H1 (cell line): ENCODE results near the gene TBX15. TPM values are rescaled to one million over a fixed set of nuclear protein-coding genes. Genes with fewer than 3 reads are reported as not detected.

Experiments used
- CTCF ChIA-PET: fragments of 300-600 bp; sonication (Branson Sonifier 250); formaldehyde crosslinking; loops from one replicate; lab custom pipeline; 2021; ENCODE audit not compliant: partially characterized antibody; lab: Charles Lee
- POLR2A ChIA-PET: fragments of 300-600 bp; sonication (Branson Sonifier 250); formaldehyde crosslinking; loops from one replicate; lab custom pipeline; 2021; ENCODE audit warnings: inconsistent platforms; ENCODE audit not compliant: partially characterized antibody; lab: Charles Lee
- DNase-seq, 2 experiments: peaks; one replicate each; pipeline versions ENCODE4 v3.0.0 to v3.0.0-alpha.2; 2010 to 2022; ENCODE audit warnings: low spot score in 2 of 2, low read depth in 1 of 2, mixed read lengths in 1 of 2
- FAIRE-seq: peaks from 2 replicates; lab custom pipeline; 2011; peaks lifted over from hg19 to GRCh38; lab: Jason Lieb, UNC
- H2AFZ ChIP-seq: 2 replicates; pipeline ENCODE4 v1.8.1; 2012; ENCODE audit warnings: low read length, inconsistent platforms
- H2AK5ac ChIP-seq: 2 replicates; pipeline ENCODE4 v1.6.1; 2013; ENCODE audit warnings: low read depth, low read length
- H2BK120ac ChIP-seq: replicated peaks from 2 replicates; pipeline ENCODE3; 2013; ENCODE audit warnings: low read depth, low read length, inconsistent platforms
- H2BK12ac ChIP-seq: 2 replicates; pipeline ENCODE4 v1.6.1; 2013; ENCODE audit warnings: low read depth, low read length
- H2BK15ac ChIP-seq: 2 replicates; pipeline ENCODE4 v1.6.1; 2013; ENCODE audit warnings: low read length
- H2BK20ac ChIP-seq: 2 replicates; pipeline ENCODE4 v1.6.1; 2013; ENCODE audit warnings: low read length
- H2BK5ac ChIP-seq: 2 replicates; pipeline ENCODE4 v1.6.1; 2013; ENCODE audit warnings: low read depth, low read length
- H3K14ac ChIP-seq: 2 replicates; pipeline ENCODE4 v1.6.1; 2013; ENCODE audit warnings: inconsistent platforms; ENCODE audit not compliant: insufficient read length
- H3K18ac ChIP-seq: 2 replicates; pipeline ENCODE4 v1.6.1; 2013; ENCODE audit warnings: low read length; ENCODE audit errors: extremely low read depth
- H3K23ac ChIP-seq: 2 replicates; pipeline ENCODE4 v1.6.1; 2013; ENCODE audit warnings: inconsistent platforms; ENCODE audit not compliant: insufficient read length
- H3K23me2 ChIP-seq: 2 replicates; pipeline ENCODE4 v1.6.1; 2013; ENCODE audit warnings: low read depth, low read length
- H3K27ac ChIP-seq: 2 replicates; pipeline ENCODE4 v1.6.1; 2011; ENCODE audit warnings: low read depth, low read length, inconsistent platforms
- H3K27me3 ChIP-seq, 4 experiments: replicated peaks in 1 of 4; 1 replicate in 1 of 4; 2 replicates in 3 of 4; pipeline versions ENCODE4 v1.6.1 to v1.8.1; 2011 to 2013; ENCODE audit warnings: low read length in 3 of 4, mild to moderate bottlenecking in 3 of 4, inconsistent platforms in 2 of 4, mixed read lengths in 2 of 4, moderate library complexity in 1 of 4; ENCODE audit not compliant: control insufficient read depth in 3 of 4, insufficient read depth in 3 of 4; ENCODE audit errors: extremely low read depth in 1 of 4
- H3K36me3 ChIP-seq, 4 experiments: 2 replicates each; pipeline versions ENCODE4 v1.6.1 to v1.8.1; 2011 to 2013; ENCODE audit warnings: mild to moderate bottlenecking in 4 of 4, low read length in 3 of 4, moderate library complexity in 2 of 4, control low read depth in 1 of 4, inconsistent platforms in 1 of 4; ENCODE audit not compliant: insufficient read depth in 4 of 4, control insufficient read depth in 2 of 4
- H3K4ac ChIP-seq: replicated peaks from 2 replicates; pipeline ENCODE3; 2013; ENCODE audit warnings: low read length, low read depth, mixed read lengths, inconsistent platforms; ENCODE audit not compliant: insufficient read length
- H3K4me1 ChIP-seq, 4 experiments: replicated peaks in 1 of 4; 1 replicate in 1 of 4; 2 replicates in 3 of 4; pipeline versions ENCODE4 v1.6.1 to v1.8.1; 2011 to 2013; ENCODE audit warnings: low read length in 3 of 4, inconsistent platforms in 2 of 4, mixed read lengths in 1 of 4; ENCODE audit not compliant: insufficient read depth in 4 of 4, control insufficient read depth in 3 of 4
- H3K4me2 ChIP-seq, 2 experiments: 2 replicates each; pipeline versions ENCODE4 v1.6.1 to v1.8.1; 2011 to 2013; ENCODE audit warnings: low read depth in 2 of 2, low read length in 2 of 2, control low read depth in 1 of 2, inconsistent platforms in 1 of 2, mild to moderate bottlenecking in 1 of 2; ENCODE audit not compliant: insufficient read depth in 1 of 2
- H3K4me3 ChIP-seq, 4 experiments: fragments of 200-600, 300-600 bp in 1 of 4; sonication (generic), shearing (Covaris generic), sonication (Bioruptor Twin) in 1 of 4; 2 replicates each; pipeline versions ENCODE4 v1.5.1 to v1.8.1; 2011 to 2016; ENCODE audit warnings: low read length in 4 of 4, low read depth in 3 of 4, control low read depth in 2 of 4, inconsistent platforms in 2 of 4, mild to moderate bottlenecking in 2 of 4, mixed read lengths in 1 of 4, moderate library complexity in 1 of 4; ENCODE audit not compliant: insufficient read depth in 2 of 4; ENCODE audit errors: extremely low read depth in 1 of 4
- H3K56ac ChIP-seq: replicated peaks from 2 replicates; pipeline ENCODE3; 2013; ENCODE audit warnings: low read depth, mild to moderate bottlenecking, mixed read lengths, low read length, inconsistent platforms; ENCODE audit not compliant: insufficient read length
- H3K79me1 ChIP-seq: 2 replicates; pipeline ENCODE4 v1.6.1; 2013; ENCODE audit warnings: low read depth, low read length, control low read depth
- H3K79me2 ChIP-seq, 2 experiments: 2 replicates each; pipeline versions ENCODE4 v1.6.1 to v1.8.1; 2012 to 2013; ENCODE audit warnings: low read length in 2 of 2, mild to moderate bottlenecking in 2 of 2, inconsistent platforms in 1 of 2; ENCODE audit not compliant: insufficient read depth in 2 of 2, control insufficient read depth in 1 of 2
- H3K9ac ChIP-seq, 4 experiments: replicated peaks in 1 of 4; 1 replicate in 1 of 4; 2 replicates in 3 of 4; pipeline versions ENCODE4 v1.6.1 to v1.8.1; 2011 to 2013; ENCODE audit warnings: low read depth in 3 of 4, low read length in 3 of 4, control low read depth in 2 of 4, mild to moderate bottlenecking in 2 of 4, moderate library complexity in 2 of 4, inconsistent platforms in 1 of 4; ENCODE audit errors: extremely low read depth in 1 of 4
- H3K9me3 ChIP-seq, 2 experiments: 2 replicates each; pipeline versions ENCODE4 v1.6.1 to v1.8.1; 2012 to 2013; ENCODE audit warnings: mild to moderate bottlenecking in 2 of 2, moderate library complexity in 2 of 2, control low read depth in 1 of 2, inconsistent platforms in 1 of 2, low read depth in 1 of 2, low read length in 1 of 2, mixed read lengths in 1 of 2; ENCODE audit not compliant: insufficient read depth in 2 of 2
- H4K20me1 ChIP-seq, 2 experiments: replicated peaks in 1 of 2; 2 replicates each; pipeline versions ENCODE3 to v1.8.1; 2011 to 2013; ENCODE audit warnings: inconsistent platforms in 2 of 2, low read length in 2 of 2, mild to moderate bottlenecking in 1 of 2; ENCODE audit not compliant: insufficient read depth in 2 of 2, control insufficient read depth in 1 of 2
- H4K5ac ChIP-seq: 2 replicates; pipeline ENCODE4 v1.6.1; 2013; ENCODE audit warnings: low read length, low read depth, mixed read lengths, inconsistent platforms; ENCODE audit not compliant: insufficient read length
- H4K8ac ChIP-seq: 2 replicates; pipeline ENCODE4 v1.8.0; 2013; ENCODE audit warnings: mild to moderate bottlenecking, moderate library complexity, low read length, inconsistent platforms; ENCODE audit not compliant: insufficient read depth; ENCODE audit errors: extremely low read depth
- H4K91ac ChIP-seq: replicated peaks from 2 replicates; pipeline ENCODE3; 2013; ENCODE audit warnings: low read length, mixed read lengths, inconsistent platforms; ENCODE audit not compliant: insufficient read length
- CBX8 ChIP-seq: fragments of 300-800, 300-1000 bp; sonication (generic); IDR thresholded peaks from 2 replicates; pipeline ENCODE4 v1.7.1; 2016; ENCODE audit warnings: low read depth, low read length, borderline replicate concordance
- KDM1A ChIP-seq: fragments of 200-600, 300-600 bp; sonication (generic); IDR thresholded peaks from 2 replicates; pipeline ENCODE4 v1.7.1; 2016; ENCODE audit warnings: mild to moderate bottlenecking, low read length, borderline replicate concordance
- RFX5 ChIP-seq: IDR thresholded peaks from 2 replicates; pipeline ENCODE4 v1.6.1; 2011; ENCODE audit warnings: low read depth, low read length, improper control_type of control experiment, borderline replicate concordance
- RNF2 ChIP-seq: fragments of 200-900, 300-1000 bp; sonication (generic); IDR thresholded peaks from 2 replicates; pipeline ENCODE4 v1.7.1; 2016; ENCODE audit warnings: borderline replicate concordance, low read depth, mild to moderate bottlenecking, antibody characterized with exemption, low read length; ENCODE audit not compliant: poor library complexity, severe bottlenecking; ENCODE audit errors: missing control alignments
- SP1 ChIP-seq: IDR thresholded peaks from 2 replicates; pipeline ENCODE4 v1.6.1; 2011; ENCODE audit warnings: low read depth, low read length
- WGBS, 2 experiments: shearing (Covaris generic) in 1 of 2; methylation state at CpG; one replicate each; pipeline versions ENCODE4 v1.1.6 to v1.1.7; 2013 to 2015; ENCODE audit warnings: low lambda C conversion rate in 2 of 2, mixed read lengths in 2 of 2, inconsistent platforms in 1 of 2, low coverage in 1 of 2, missing lambda C conversion rate in 1 of 2; ENCODE audit not compliant: insufficient replicate concordance in 2 of 2, insufficient coverage in 1 of 2, insufficient read length in 1 of 2; ENCODE audit errors: extremely low coverage in 1 of 2, missing lambda C conversion rate in 1 of 2; 5-methylcytosine and 5-hydroxymethylcytosine counted together
- polyA plus RNA-seq, 7 experiments: library from polyadenylated mRNA; depleted of rRNA in 3 of 7; stranded (reverse) in 5 of 7; unstranded in 2 of 7; fragments of >200 nt in 5 of 7; fragments of 200-250 nt in 2 of 7; gene quantifications; 1 replicate in 5 of 7; 2 replicates in 1 of 7; 4 replicates in 1 of 7; pipeline versions ENCODE4 v1.2.1 to v1.2.3, GENCODE V29; 2011 to 2013; ENCODE audit warnings: missing spikeins in 2 of 7, mixed read lengths in 2 of 7
- total RNA-seq: library from RNA; stranded (reverse); fragmentation: NEBNext Ultra II Directional; extraction: Animal tissue kit (Norgen Biotek cat#: 25700); gene quantifications from 2 replicates; pipeline ENCODE4 v1.2.1, GENCODE V29; 2021
- TF ChIP-seq, protein P1 (sequence below), 3 experiments: IDR thresholded peaks; 1 replicate in 2 of 3; 2 replicates in 1 of 3; pipeline versions ENCODE4 v1.5.1 to v1.6.1; 2011; ENCODE audit warnings: low read length in 3 of 3, mild to moderate bottlenecking in 3 of 3, inconsistent platforms in 2 of 3, low read depth in 1 of 3, moderate library complexity in 1 of 3; ENCODE audit not compliant: insufficient read depth in 1 of 3; ENCODE audit errors: control extremely low read depth in 1 of 3
- TF ChIP-seq, protein P2 (sequence below): IDR thresholded peaks from 2 replicates; pipeline ENCODE4 v1.6.1; 2011; ENCODE audit warnings: low read depth, mild to moderate bottlenecking, low read length; ENCODE audit not compliant: insufficient read depth

Gene TBX15
- total and polyA plus RNA-seq, 2 of the 8 experiments (the other 6 are each of a cell fraction or from before 2014, with no cell fraction given) = 0.14 to 0.24 TPM

DNA sequence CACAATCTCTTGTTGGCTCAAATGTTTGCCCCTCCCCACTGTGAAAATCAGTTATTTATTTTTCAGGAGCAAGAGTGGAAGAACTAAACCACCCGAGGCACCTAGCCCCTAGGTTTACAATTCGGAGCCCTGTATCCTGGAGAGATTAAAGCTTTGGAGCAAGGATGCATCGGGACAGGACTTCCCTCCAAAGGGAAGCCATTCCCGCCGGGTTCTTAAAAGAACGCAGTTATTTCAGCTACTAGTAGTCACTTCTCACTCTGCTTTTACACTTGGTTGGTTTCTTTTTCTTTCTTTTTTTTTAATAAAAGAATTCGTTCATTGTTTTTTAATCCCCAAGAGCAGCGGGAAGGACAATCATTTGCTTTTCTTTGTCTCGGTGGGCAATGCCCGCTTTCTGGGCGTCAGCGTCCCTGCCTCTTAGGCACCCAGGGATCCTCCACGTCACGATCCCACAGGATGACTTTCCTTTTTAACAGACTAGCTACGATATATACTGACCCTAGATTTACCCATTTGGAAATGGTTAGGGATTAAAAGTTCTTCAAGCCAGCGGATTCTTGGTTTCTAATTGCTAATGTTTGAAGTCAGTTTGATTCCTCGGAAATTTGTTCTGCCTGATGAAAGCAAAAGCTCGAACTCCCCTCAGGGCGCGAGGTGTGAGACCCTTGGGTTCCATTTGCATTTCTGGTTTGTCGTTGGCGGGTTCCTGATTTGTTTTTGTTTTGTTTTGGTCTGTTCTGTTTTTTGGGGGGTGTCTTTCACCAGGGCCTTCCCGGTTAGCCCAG is 9.0 kb downstream of the TBX15 start:
- Histone ChIP-seq H3K18ac (no peak overlapping the region), H3K14ac (no peak overlapping the region), H4K91ac (no peak overlapping the region), H3K23ac (no peak overlapping the region), H3K36me3 (no peaks in the 10 kb centered on the region), H2BK12ac (no peak overlapping the region), H4K20me1 (peaks cover 2 to 12% of the 10 kb centered on the region in 2 experiments), H3K23me2 (0 out of 2 replicates have a peak, but pooled peaks cover 4% of the 10 kb centered on the region), H3K27me3 (peaks cover 61 to 73% (median 67%) of the 10 kb centered on the region in 4 experiments), H3K56ac (no peak overlapping the region), H2AK5ac (no peak overlapping the region), H3K4me2 (peak overlapping the region; percentile 74 to 79), H4K5ac (no peak overlapping the region), H2BK20ac (no peak overlapping the region), H3K79me1 (no peaks in the 10 kb centered on the region), H3K9me3 (peaks cover 0 to 2% of the 10 kb centered on the region in 2 experiments; a peak in 1 of 4 replicates), H3K4me1 (peaks cover 0 to 5% (median 3%) of the 10 kb centered on the region in 4 experiments), H4K8ac (no peak overlapping the region), H3K79me2 (no peaks in the 10 kb centered on the region), H3K27ac (no peak overlapping the region), H2BK120ac (peak overlapping the region; percentile 57), H3K4me3 (peak overlapping the region; percentile 23 to 58 (median 28); a peak in 7 of 8 replicates), H2BK15ac (no peak overlapping the region), H3K4ac (no peak overlapping the region), H3K9ac (no peak overlapping the region)
- WGBS, 2 experiments = 2% methylated on average over 23 of the region's 23 CpGs; no CpG with 5 or more reads in 1 of the 2 experiments
- ChIA-PET CTCF (interaction anchor here (0.7 to 1.7 kb wide), 2 partner anchors 10 to 296 kb away, joined by 3 read pairs; no protein-coding TSS in a partner anchor), POLR2A (interaction anchor here (1.1 to 1.2 kb wide), 2 partner anchors 15 to 27 kb away, joined by 4 to 5 read pairs; no protein-coding TSS in a partner anchor)
- FAIRE-seq = no peak
- TF ChIP-seq CBX8 (peak; percentile 58; the same call in 1 of the 2 replicates), RNF2 (peak; percentile 6), KDM1A (no peak), RFX5 (no peak), SP1 (0 out of 2 replicates have a peak, but pooled peaks have one; percentile 10)
- TF ChIP-seq, protein P1, sequence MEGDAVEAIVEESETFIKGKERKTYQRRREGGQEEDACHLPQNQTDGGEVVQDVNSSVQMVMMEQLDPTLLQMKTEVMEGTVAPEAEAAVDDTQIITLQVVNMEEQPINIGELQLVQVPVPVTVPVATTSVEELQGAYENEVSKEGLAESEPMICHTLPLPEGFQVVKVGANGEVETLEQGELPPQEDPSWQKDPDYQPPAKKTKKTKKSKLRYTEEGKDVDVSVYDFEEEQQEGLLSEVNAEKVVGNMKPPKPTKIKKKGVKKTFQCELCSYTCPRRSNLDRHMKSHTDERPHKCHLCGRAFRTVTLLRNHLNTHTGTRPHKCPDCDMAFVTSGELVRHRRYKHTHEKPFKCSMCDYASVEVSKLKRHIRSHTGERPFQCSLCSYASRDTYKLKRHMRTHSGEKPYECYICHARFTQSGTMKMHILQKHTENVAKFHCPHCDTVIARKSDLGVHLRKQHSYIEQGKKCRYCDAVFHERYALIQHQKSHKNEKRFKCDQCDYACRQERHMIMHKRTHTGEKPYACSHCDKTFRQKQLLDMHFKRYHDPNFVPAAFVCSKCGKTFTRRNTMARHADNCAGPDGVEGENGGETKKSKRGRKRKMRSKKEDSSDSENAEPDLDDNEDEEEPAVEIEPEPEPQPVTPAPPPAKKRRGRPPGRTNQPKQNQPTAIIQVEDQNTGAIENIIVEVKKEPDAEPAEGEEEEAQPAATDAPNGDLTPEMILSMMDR (IDR thresholded peaks at IDR 0.05; ENCODE audit: control extremely low read depth in 1 of 3, insufficient read depth in 1 of 3, low read depth in 1 of 3, low read length in 3 of 3) = no peak
- TF ChIP-seq, protein P2, sequence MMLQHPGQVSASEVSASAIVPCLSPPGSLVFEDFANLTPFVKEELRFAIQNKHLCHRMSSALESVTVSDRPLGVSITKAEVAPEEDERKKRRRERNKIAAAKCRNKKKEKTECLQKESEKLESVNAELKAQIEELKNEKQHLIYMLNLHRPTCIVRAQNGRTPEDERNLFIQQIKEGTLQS = no peak
- TF ChIP-seq, all 59 proteins: peak for 3
- no peak overlapping the region for H2BK5ac ChIP-seq
- no peak overlapping the region for H2AFZ ChIP-seq
- DNase-seq = no peak
